ENCODE results near the gene AFM.

AFM gene

DNA sequence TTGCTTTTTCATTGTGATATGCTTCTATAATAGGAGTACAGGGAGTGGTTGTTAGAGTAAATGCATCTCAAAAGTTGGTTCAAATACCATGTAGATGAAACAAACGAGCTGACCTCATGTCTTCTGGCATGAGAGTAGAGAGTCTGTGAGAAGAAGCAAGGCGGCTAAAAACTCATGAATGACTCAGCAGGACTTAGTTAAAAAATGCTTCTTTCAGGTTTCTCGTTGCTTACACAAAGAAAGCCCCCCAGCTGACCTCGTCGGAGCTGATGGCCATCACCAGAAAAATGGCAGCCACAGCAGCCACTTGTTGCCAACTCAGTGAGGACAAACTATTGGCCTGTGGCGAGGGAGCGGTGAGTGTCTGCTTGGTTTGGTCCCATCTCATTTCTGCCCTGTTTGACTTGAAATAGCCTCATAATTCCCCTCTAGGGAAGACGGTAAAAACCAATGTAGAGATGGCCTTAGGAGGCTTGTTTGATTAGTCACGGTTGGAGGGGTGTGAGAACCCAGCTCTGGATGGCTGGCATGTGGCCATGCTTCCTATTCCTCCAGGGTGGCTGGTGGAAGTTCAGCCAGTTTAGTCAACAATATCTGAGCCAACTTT, 31.0 kb upstream of the AFM start:
- DNase-seq, result peak; percentile 58

DNA sequence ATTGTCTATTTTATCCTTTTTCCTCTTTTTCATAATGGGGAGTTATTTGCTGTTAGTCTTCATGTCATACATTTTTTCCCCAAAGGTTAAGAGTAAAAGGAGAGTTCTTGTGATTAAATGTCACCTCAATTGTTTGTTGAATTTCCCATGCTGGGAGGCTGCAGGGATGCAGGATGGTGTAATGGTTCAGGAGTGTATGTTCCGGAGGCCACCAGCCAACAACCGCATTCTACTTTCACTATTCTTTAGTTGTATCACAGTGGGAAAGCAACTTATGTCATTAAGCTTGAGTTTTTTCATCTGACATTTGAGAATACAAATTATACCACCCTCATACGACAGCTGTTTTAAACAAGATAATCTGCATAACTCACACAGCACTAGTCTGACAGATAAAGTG, 30.1 kb upstream of the AFM start:
- peak; percentile 5 for DNase-seq

DNA sequence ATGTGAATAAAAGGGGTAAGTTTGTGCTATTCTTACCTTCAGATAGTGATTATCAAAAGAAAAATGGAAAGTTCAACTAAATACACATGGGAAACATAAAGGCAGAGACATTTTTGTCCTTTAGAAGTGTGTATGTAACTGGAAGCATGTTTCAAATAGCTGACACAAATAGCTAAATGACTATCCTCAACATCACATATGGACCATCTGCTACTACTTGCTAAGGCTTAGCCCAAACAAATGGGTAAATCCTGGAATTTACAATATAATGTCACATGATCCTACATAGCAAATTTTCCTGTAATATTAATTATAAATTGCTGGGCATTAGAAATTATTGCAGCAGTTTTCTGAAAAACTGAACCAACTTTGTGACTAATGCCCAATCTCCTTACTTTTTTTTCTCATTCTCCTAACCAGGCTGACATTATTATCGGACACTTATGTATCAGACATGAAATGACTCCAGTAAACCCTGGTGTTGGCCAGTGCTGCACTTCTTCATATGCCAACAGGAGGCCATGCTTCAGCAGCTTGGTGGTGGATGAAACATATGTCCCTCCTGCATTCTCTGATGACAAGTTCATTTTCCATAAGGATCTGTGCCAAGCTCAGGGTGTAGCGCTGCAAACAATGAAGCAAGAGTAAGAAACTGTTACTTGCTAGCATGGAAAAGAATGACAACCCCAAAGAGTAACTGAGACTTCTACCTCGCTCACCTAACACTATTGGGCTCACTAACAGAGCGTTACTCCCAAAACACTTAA, 29.4 kb upstream of the AFM start:
- DNase-seq, result no peak

DNA sequence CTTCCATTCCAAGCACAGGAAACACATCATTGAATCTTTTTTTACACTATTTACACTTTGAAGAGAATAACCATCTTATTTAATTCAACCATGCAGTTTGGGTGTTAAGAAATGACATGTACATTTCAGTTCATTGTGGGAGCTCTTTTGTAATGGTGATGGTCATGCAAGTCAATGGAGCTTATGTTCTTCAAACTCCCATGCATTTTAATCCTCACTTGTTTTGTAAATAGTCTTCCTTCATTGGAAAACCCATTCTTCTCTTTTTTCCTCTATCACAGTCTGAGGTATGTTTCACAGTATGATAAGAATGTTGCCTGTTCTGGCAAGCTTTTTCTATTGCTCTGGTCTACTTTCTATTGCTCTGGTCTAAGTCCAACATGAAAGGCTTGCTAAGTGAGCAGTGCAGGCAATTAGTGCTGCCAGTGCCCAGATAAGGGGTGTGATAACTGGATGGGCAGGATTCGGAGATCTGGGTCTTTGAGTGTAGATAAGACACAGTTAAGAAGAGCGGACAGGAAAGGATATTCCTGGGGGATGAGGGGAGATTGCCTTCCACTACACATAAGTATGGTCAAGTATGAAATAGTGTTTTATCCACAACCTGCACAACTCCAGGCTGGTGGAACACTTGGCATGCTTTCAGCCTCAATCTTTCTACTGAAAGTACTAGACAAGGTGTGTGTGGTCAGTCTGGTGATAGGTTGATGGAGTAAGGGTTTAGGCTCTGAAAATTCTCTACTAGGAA, 28.4 kb upstream of the AFM start:
- DNase-seq, result no peak

DNA sequence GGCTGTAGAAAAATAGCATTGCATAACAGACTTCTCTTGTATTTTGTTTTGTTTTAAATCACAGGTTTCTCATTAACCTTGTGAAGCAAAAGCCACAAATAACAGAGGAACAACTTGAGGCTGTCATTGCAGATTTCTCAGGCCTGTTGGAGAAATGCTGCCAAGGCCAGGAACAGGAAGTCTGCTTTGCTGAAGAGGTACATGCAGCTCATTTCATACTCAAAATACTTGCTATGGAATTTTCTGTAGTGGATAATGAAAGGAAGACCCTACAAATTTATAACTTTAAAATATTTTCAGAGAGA, 27.9 kb upstream of the AFM start:
- DNase-seq, result no peak

DNA sequence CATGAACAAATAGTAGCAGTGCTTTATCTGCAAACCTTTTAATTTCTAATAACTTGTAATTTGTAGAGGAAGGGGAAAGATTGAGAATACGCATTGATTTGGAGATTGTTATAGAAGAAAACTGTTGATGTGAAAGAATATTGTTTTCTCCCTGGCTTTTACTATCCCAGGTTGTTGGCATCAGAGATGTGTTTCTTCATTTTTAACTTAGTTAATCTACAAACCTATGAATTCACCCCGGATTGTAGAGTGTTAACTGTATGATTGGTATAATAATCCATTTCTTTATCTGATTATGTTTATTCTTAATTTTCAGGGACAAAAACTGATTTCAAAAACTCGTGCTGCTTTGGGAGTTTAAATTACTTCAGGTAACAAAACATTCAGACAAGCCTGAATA, 26.6 kb upstream of the AFM start:
- DNase-seq, result no peak

DNA sequence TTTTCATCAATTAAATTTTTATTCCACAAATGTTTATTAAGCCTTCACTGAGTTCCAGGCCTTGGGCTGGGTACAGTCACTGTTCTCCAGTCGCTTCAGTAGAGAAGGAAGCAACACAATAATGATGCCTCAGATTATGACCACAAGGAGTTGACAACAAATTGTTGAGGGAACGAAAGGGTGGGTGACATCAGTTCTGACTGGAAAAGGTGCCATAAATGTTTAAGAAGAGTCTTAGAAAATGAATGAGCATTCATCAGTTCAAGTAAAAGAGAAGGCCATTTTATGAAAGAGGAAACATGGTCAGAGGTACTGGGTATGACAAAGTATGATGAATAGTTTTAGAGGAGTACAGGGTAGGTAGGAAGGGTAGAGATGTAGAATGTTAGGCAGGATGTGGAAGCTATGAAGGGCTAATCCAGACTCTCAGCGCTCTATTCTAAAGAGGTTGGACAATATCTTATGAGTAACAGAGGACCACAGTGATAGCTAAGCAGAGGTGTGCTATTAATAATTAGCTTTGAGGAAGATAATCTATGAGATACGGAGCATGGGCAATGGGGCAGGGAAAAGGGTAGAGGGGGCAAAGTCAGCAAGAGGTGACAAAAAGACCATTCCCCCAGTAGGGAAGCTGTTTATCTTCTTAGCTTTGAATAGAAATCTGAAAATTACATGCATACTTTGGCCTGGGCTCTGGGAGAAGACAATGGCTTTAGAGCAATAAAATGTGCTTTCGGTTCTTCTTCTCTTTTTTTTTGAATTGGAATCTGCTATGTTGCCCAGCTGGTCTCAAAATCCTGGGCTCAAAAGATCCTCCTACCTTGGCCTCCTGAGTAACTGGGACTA, 25.1 kb upstream of the AFM start:
- no peak for DNase-seq

DNA sequence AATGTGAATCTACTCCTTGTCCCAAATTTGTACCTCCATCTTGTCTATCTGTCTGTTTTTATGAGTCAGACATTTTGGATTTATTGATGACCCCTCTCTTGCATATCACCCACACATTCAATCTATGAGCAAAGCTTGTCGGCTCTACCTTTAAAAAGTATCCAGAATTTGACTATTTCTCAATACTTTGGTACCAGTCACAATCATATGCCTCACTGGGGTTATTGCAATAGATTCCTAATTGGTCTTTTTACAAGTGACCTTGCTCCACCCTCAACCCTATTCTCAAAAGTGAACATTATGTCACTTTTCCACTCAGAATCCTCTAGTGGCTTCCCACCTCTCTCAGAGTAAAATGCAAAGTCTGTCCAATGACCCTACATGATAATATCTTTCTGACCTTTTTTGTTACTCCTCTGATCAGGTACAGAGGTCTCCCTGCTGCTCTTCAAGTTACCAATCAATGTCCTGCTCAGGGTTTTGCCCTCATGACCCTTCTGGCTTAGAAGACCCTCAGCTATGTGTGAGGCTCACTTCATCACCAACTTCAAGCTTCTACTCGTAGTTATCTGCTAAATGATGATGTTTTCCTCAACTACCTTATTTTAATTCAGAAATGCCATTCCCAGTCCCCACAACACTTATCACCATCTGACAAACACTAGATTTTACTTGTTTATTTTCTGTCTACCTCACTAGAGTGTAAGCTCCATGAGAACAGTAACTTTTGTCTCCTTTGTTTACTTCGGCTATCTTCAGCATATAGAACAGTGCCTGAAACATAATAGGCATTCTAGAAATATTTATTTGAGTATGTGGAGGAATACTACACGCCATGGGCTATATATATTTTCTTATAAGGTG, 23.1 kb upstream of the AFM start:
- no peak for DNase-seq

DNA sequence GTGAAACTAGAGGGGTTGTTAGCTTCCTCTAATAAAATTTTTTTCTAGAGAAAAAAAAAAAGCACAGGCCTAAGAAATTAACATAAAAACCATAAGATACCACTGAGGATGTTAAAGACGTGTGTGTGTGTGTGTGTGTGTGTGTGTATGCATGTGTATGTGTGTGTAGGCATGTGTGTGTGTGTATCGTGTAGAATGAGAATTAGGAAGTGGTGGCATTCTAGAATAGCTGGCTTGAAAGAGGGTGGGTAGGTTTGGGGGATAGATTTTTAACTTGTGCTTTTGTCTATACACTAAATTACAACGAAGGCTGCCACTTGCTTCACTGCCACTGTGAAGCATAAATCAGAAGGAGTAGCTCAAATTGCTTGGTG, 22.5 kb upstream of the AFM start:
- no peak for DNase-seq

DNA sequence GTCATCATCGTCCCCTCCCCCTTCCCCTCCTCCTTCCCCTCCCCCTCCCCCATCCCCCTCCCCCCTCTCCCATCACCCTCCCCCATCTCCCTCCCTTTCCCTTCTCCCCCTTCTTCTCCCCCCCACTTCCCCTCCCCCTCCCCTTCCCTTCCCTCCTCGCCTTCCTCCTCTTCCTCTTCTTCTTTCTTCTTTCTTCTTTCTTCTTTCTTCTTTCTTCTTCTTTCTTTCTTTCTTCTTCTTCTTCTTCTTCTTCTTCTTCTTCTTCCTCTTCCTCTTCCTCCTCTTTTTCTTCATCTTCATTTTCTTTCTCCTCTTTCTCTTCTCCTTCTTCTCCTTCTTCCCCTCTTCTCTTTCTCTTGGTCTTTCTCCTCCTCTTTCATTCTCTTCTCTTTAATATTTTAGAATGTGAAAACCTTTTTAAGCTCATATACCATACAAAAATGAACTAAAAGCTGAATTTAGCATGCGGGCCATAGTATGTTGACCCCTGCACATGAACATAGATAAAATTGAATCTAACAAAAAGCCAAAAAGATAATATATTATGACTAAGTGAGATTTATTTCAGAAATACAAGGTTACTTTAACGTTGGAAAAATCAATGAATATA, 20.5 kb upstream of the AFM start:
- no peak for DNase-seq

DNA sequence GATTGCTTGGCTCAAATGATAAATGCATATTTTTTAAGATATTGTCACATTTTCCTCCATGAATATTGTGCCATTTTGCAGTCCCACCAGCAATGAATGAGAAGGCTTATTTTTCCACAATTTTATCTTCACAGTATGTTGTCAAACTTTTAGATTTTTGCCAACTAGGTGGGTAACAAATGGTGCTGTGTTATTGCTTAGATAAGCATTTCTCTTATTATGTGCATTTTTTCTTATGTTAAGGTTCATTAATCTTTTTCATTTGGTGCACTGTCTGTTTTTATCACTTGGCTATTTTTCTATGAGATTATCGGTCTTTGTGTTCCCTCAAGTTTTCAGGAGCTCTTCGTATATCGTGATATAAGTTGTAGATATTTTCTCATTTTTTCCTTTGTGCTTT, 13.4 kb upstream of the AFM start:
- no peak for DNase-seq

DNA sequence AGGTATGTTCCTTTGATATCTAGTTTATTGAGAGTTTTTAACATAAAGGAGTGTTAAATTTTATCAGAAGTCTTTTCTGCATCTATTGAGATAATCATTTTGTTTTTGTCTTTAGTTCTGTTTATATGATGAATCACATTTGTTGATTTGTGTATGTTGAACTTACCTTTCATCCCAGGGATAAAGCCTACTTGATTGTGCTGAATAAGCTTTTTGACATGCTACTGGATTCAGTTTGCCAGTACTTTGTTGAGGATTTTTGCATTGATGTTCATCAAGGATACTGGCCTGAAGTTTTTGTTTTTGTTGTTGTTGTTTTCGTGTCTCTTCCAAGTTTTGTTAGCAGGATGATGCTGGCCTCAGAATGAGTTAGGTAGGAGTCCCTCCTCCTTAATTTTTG, 10.8 kb upstream of the AFM start:
- DNase-seq, result no peak

DNA sequence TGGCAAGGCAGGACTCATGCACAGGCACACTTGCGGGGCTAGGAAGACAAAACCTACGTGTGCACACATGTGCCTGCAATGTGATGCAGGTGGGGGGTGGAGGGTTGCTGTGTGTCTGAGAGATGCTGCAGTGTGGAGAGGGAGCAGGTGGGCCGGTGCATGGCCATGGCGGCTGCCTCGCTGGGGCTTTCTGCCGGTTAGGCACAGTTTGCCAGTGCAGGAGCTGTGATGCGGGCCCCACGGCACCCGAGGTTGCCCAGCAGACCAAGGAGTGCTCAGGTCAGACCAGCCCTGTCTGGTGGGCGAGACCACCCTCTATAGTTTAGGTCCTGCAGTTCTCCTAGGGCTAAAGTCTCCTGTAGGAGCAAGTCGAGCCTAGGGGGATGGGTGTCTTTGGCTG, 4.4 kb upstream of the AFM start:
- no peak for DNase-seq

DNA sequence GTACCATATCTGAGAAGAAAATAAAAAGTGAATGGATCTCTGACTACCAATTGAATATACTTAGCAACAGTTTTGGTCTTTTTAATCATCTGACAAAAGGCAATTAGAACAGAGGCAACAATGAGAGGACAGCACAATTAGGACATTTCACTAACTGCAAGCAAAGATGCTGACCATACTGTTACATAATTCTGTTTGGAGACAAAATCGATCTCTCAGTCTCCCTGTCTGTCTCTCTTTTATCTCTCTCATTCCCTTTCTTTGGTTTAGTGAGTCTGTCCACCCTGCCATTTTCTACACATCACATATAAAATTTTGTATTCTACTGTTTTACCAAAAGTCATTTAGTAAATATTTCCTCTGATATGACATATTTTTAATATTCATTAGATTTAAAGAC, 2.2 kb upstream of the AFM start:
- DNase-seq, result no peak

DNA sequence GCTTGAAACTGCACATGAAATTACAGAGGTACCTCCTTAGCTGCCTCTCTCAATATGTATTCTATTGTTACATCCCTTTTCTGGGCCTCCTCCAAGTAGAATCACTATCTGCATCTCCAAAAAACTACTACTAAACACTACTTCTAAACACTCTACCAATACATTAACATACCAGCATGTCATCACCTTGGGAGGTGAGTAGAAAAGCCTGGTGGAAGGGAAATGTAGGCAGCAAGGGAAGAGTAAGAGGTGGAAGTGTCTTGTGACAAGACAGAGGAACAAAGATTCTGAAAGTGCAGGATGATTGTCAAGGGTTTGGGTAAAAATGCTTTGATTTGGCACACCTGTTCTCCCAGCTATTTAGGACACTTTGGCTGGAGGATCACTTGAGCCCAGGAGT, 3.5 kb downstream of the AFM start:
- no peak for DNase-seq

DNA sequence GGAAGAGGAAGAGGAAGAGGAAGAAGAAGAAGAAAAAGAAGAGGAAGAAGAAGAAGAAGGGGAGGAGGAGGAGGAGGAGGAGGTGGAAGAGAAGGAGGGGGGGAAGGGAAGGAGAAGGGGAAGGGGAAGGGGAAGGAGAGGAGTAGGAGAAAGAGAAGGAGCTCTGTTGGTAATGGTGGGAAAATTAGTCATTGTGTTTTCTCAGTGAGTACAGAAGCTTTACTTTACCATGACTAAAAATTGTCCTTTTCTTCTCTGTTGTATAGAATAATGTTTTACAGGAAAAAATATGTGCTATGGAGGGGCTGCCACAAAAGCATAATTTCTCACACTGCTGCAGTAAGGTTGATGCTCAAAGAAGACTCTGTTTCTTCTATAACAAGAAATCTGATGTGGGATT, 4.1 kb downstream of the AFM start:
- no peak for DNase-seq

DNA sequence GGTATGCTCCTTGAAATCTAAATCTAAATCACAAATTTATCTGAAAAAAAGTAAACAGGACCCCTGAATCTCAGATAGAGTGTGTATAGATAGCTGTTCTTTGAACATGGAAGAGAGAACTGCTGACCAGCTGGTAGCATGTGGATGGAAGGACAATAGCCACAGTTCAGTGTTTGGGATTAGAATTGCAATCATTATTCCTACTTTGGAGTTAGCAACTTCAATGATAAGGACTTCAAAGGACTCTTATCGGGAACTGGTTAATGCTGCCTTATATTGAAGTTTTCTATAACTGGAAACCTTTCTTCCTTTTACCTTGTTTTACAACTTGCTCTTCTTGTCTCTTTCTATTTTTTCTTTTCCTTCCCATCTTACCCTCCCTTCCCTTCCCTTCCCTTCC, 5.0 kb downstream of the AFM start:
- no peak for DNase-seq

DNA sequence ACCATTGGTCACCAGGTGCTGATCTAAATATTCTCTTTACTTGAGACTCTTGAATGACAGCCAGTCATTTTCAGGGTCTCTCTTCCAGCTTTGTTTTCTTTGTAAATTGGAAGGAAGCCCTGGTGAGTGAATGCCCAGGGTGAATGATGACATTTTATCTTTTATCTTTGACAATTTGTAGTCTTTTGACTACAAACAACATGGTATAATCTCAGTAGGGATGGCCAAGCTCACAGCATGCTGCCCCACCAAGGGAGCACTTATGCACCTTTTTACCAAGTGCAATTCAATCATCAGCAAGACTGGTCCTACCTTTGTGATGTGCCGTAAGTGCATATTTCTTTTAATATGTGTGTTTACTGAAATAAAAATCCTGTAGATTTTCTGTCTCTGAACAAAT, 5.7 kb downstream of the AFM start:
- DNase-seq, result no peak

DNA sequence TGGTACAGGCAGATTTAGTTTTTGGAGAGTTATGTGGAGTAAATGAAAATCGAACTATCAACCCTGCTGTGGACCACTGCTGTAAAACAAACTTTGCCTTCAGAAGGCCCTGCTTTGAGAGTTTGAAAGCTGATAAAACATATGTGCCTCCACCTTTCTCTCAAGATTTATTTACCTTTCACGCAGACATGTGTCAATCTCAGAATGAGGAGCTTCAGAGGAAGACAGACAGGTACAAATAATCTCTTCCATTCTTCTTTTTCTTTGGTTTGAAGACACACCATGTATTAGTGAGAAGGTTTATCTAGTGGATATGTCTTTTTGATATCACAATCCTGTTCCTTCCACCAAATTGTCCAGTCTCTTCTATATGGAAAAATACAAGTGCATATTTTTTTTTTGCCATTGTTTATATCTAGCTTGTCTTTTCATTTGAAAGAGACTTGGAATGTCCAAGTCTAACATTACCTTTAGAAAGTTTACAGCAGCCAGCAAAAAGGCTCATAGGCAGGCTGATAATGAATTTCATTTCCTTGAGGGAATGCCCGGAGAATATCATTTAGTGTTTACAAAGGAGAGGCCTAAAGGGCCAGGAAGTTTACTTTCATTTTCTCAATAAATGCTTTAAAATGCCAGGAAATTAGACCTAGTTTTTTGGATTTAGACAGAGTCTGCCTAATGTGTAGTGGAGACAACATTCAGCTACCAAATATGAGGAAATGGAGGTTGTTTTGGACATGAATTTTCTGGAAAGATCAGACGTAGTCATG, 18.6 kb downstream of the AFM start:
- no peak for DNase-seq

DNA sequence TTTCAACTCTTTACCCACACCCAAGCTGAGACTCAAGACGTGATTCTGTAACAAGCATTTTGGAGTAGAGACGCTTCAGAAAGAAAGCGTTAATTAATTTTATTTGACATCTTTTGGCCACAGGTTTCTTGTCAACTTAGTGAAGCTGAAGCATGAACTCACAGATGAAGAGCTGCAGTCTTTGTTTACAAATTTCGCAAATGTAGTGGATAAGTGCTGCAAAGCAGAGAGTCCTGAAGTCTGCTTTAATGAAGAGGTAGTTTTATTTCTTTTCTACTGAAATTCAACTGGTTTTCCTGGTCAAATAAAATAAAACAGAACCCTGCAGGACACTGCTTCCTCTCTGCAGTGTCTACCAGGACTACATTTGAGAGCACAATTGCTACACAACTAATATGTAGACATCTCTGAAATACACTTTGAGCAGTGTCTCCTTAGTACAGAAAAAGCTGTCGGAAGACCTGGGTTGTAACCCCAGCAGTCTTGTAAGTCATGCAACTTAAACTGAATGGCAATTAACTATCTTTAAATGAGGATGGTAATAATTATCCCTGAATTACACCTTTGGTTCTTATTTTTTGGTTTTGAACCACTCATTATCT, 20.2 kb downstream of the AFM start:
- no peak for DNase-seq

DNA sequence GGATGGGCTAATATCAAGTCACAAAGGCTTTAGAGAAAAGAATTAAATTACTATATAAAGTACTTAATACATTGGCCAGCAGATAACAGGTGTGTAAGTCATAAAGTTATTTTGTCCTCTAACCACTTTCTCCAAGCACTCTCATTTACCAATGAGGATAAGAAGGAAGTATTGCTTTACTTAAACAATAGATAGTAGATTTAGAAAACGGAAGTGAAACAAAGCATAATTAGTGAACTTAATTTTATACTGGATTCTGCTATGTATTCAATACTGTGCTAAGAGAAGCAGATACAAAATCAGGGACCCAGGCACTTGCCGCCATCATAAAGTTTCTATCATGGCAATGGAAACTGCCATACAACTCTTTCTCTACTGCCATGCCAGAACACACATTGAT, 24.0 kb downstream of the AFM start:
- no peak for DNase-seq
